Measurements from ENCODE around the gene SPRED1.

- no peak for TF ChIP-seq KLF16 (IDR thresholded peaks at IDR 0.05)
- TF ChIP-seq POLR2A (conservative IDR thresholded peaks at IDR 0.05): no peak
- no peak for TF ChIP-seq ARNT (IDR thresholded peaks at IDR 0.05)
- no peak for TF ChIP-seq BDP1 (IDR thresholded peaks at IDR 0.05; ENCODE audit: insufficient read depth, insufficient read length)
- no peak for TF ChIP-seq ZBTB8A (IDR thresholded peaks at IDR 0.05; ENCODE audit: partially characterized antibody)
- TF ChIP-seq RAD21 (CRISPR knock-in tag; conservative IDR thresholded peaks at IDR 0.05 in 1 of 2, IDR thresholded peaks at IDR 0.05 in 1 of 2): no peak
- TF ChIP-seq BRD9 (IDR thresholded peaks at IDR 0.05; ENCODE audit: low read depth, partially characterized antibody): no peak
- TF ChIP-seq, protein P1, sequence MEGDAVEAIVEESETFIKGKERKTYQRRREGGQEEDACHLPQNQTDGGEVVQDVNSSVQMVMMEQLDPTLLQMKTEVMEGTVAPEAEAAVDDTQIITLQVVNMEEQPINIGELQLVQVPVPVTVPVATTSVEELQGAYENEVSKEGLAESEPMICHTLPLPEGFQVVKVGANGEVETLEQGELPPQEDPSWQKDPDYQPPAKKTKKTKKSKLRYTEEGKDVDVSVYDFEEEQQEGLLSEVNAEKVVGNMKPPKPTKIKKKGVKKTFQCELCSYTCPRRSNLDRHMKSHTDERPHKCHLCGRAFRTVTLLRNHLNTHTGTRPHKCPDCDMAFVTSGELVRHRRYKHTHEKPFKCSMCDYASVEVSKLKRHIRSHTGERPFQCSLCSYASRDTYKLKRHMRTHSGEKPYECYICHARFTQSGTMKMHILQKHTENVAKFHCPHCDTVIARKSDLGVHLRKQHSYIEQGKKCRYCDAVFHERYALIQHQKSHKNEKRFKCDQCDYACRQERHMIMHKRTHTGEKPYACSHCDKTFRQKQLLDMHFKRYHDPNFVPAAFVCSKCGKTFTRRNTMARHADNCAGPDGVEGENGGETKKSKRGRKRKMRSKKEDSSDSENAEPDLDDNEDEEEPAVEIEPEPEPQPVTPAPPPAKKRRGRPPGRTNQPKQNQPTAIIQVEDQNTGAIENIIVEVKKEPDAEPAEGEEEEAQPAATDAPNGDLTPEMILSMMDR (IDR thresholded peaks at IDR 0.05 in 2 of 3, conservative IDR thresholded peaks at IDR 0.05 in 1 of 3; ENCODE audit: insufficient read depth in 2 of 3, low read depth in 1 of 3, low read length in 3 of 3): no peak
Measured at GRCh38 chr15:38271144-38271543, 18.5 kb downstream of the SPRED1 start.
